K562 (cell line): ENCODE data around the gene KCTD3. TPM values are rescaled to one million over a fixed set of nuclear protein-coding genes. Genes with fewer than 3 reads are reported as not detected.
A peak's percentile ranks its signal among the peaks of the same experiment; 100 is the strongest.

ENCODE experiments used
- ATAC-seq: fragments of 200-7000 bp; cut with Tn5 transposase; 3 replicates; pipeline ENCODE4 v1.9.1; 2020; ENCODE audit warnings: moderate library complexity
- BruUV-seq: library from RNA; stranded (reverse); fragments of 400-500 nt; replicated peaks from 2 replicates; lab custom pipeline; 2021; lab: Mats Ljungman, UMichigan
- CTCF ChIA-PET: fragments of 300-600 bp; formaldehyde crosslinking; extraction: SDS; loops from one replicate; lab custom pipeline; 2021; ENCODE audit warnings: low intra/inter-chr PET ratio; lab: Yijun Ruan, JAX
- POLR2A ChIA-PET: fragments of 300-600, 350-650 bp; sonication (Branson Sonifier 250); formaldehyde crosslinking; extraction: SDS; loops from one replicate; lab custom pipeline; 2021; ENCODE audit warnings: antibody characterized with exemption, inconsistent platforms; lab: Yijun Ruan, JAX
- DNase-seq, 4 experiments: peaks; one replicate each; pipeline versions ENCODE4 v3.0.0 to v3.0.0-alpha.2; 2011 to 2018; ENCODE audit warnings: low spot score in 3 of 4, mixed read lengths in 3 of 4; ENCODE audit errors: extremely low read depth in 1 of 4
- FAIRE-seq: peaks from 2 replicates; lab custom pipeline; 2011; peaks lifted over from hg19 to GRCh38; lab: Jason Lieb, UNC
- H2AFZ ChIP-seq: 2 replicates; pipeline ENCODE4 v1.6.0; 2011; ENCODE audit warnings: low read depth, low read length, control low read depth, inconsistent platforms
- H3K27ac ChIP-seq: fragments of 200-600 bp; 3 replicates; pipeline ENCODE4 v1.8.0; 2011; ENCODE audit warnings: low read depth, mild to moderate bottlenecking, control low read depth, inconsistent platforms, low read length, moderate library complexity, mixed read lengths; ENCODE audit errors: extremely low read depth
- H3K27me3 ChIP-seq, 2 experiments: fragments of 300-600 bp in 1 of 2; 2 replicates in 1 of 2; 3 replicates in 1 of 2; pipeline versions ENCODE4 v1.6.0 to v1.8.0; 2011; ENCODE audit warnings: inconsistent platforms in 2 of 2, low read length in 2 of 2, mild to moderate bottlenecking in 1 of 2, mixed read lengths in 1 of 2, moderate library complexity in 1 of 2; ENCODE audit not compliant: control insufficient read depth in 2 of 2, insufficient read depth in 2 of 2
- H3K36me3 ChIP-seq: fragments of 300-600 bp; 3 replicates; pipeline ENCODE4 v1.8.0; 2011; ENCODE audit warnings: mild to moderate bottlenecking, low read length, inconsistent platforms; ENCODE audit not compliant: control insufficient read depth, insufficient read depth
- H3K4me1 ChIP-seq, 2 experiments: fragments of 200-600 bp in 1 of 2; replicated peaks in 1 of 2; 2 replicates in 1 of 2; 3 replicates in 1 of 2; pipeline versions ENCODE4 v1.5.1 to v1.8.0; 2011; ENCODE audit warnings: inconsistent platforms in 2 of 2, low read length in 2 of 2, mild to moderate bottlenecking in 1 of 2, mixed read lengths in 1 of 2, moderate library complexity in 1 of 2; ENCODE audit not compliant: control insufficient read depth in 2 of 2, insufficient read depth in 2 of 2
- H3K4me2 ChIP-seq: 2 replicates; pipeline ENCODE4 v1.6.1; 2011; ENCODE audit warnings: low read length, control low read depth, inconsistent platforms, mixed read lengths; ENCODE audit not compliant: insufficient read depth
- H3K4me3 ChIP-seq: fragments of 200-600 bp; sonication (generic), shearing (Covaris generic); 2 replicates; pipeline ENCODE4 v1.5.1; 2016; ENCODE audit warnings: control low read depth, inconsistent platforms
- H3K79me2 ChIP-seq: fragments of 200-600 bp; 3 replicates; pipeline ENCODE4 v1.8.0; 2011; ENCODE audit warnings: low read length, inconsistent platforms; ENCODE audit not compliant: control insufficient read depth, insufficient read depth
- H3K9ac ChIP-seq, 2 experiments: 2 replicates each; pipeline versions ENCODE4 v1.6.0 to v1.6.1; 2011; ENCODE audit warnings: low read depth in 2 of 2, low read length in 2 of 2, control low read depth in 1 of 2, inconsistent platforms in 1 of 2, mild to moderate bottlenecking in 1 of 2, mixed read lengths in 1 of 2; ENCODE audit not compliant: insufficient read depth in 1 of 2
- H3K9me1 ChIP-seq: one replicate; pipeline ENCODE4 v1.6.0; 2011; ENCODE audit warnings: inconsistent platforms, mild to moderate bottlenecking, low read length, moderate library complexity; ENCODE audit not compliant: control insufficient read depth, insufficient read depth
- H3K9me3 ChIP-seq: replicated peaks from 2 replicates; pipeline ENCODE4 v1.5.1; 2011; ENCODE audit warnings: low read depth, low read length, inconsistent platforms; ENCODE audit not compliant: control insufficient read depth, insufficient read depth
- H4K20me1 ChIP-seq: replicated peaks from 2 replicates; pipeline ENCODE4 v1.6.1; 2011; ENCODE audit warnings: low read length, inconsistent platforms, mixed read lengths; ENCODE audit not compliant: control insufficient read depth, insufficient read depth
- NR2C1 ChIP-seq, 2 experiments: fragments of 450-650 bp; IDR thresholded peaks; 2 replicates each; pipeline ENCODE4 v1.6.1; 2017; ENCODE audit warnings: mild to moderate bottlenecking in 2 of 2, antibody characterized with exemption in 1 of 2, inconsistent platforms in 1 of 2, missing compliant biosample characterization in 1 of 2, missing genetic modification characterization in 1 of 2
- ZBTB40 ChIP-seq, 2 experiments: fragments of 450-650 bp in 1 of 2; sonication (generic) in 1 of 2; formaldehyde crosslinking in 1 of 2; IDR thresholded peaks; 2 replicates each; pipeline versions ENCODE4 v1.7.1 to v1.9.0; 2016 to 2022; ENCODE audit warnings: inconsistent platforms in 1 of 2, mild to moderate bottlenecking in 1 of 2, missing genetic modification reagents in 1 of 2
- WGBS: fragments of 100-300 bp; shearing (Covaris generic); methylation state at CpG from one replicate; pipeline ENCODE4 v1.1.6; 2016; ENCODE audit warnings: low coverage, mixed read lengths; ENCODE audit not compliant: insufficient coverage; ENCODE audit errors: missing lambda C conversion rate; 5-methylcytosine and 5-hydroxymethylcytosine counted together
- in situ Hi-C: fragments of 300-500 bp; cut with MboI; formaldehyde crosslinking; loops from 4 replicates; pipeline ENCODE4 v1.15.0; 2018; ENCODE audit warnings: inconsistent platforms, mixed read lengths
- intact Hi-C: fragments of 100-400 bp; cut with micrococcal nuclease; formaldehyde crosslinking; loops from 2 replicates; pipeline ENCODE4 v1.14.2; 2022
- polyA plus RNA-seq, 8 experiments: library from polyadenylated mRNA; depleted of rRNA in 4 of 8; stranded (reverse) in 5 of 8; unstranded in 3 of 8; fragments of >200 nt; fragmentation: Nextera tagmentation in 2 of 8; fragmentation: Illumina TruSeq in 1 of 8; extraction: Ambion mirVana in 2 of 8; extraction: Trizol in 1 of 8; gene quantifications; 2 replicates each; pipeline versions ENCODE4 v1.2.1 to v1.2.3, GENCODE V29; 2011 to 2014; ENCODE audit warnings: inconsistent platforms in 1 of 8, missing spikeins in 1 of 8
- total RNA-seq, 7 experiments: library from RNA; depleted of rRNA in 6 of 7; stranded (reverse); fragments of >200 nt in 6 of 7; fragmentation: Illumina TruSeq in 2 of 7; extraction: Trizol in 2 of 7; gene quantifications; 2 replicates each; pipeline versions ENCODE4 v1.2.1 to v1.2.3, GENCODE V29; 2011 to 2021; ENCODE audit warnings: low replicate concordance in 1 of 7

The KCTD3 gene
- total and polyA plus RNA-seq, 9 of the 15 experiments (the other 6 are each of a cell fraction or from before 2014, with no cell fraction given), result 12.8 to 77.1 (median 44.3) TPM

GRCh38 chr1:215583185-215583749 is 16.2 kb downstream of the KCTD3 start:
- CTCF ChIA-PET, result no interaction called here
- Histone ChIP-seq H3K79me2 (no peaks in the 10 kb centered on the region), H3K9me3 (no peaks in the 10 kb centered on the region), H3K9me1 (no peaks in the 10 kb centered on the region), H3K4me1 (no peaks in the 10 kb centered on the region), H3K27ac (no peak overlapping the region), H3K9ac (no peak overlapping the region), H2AFZ (no peak overlapping the region), H3K4me2 (no peak overlapping the region), H3K4me3 (no peak overlapping the region), H4K20me1 (no peaks in the 10 kb centered on the region), H3K27me3 (no peaks in the 10 kb centered on the region), H3K36me3 (peaks cover 74% of the 10 kb centered on the region)
- TF ChIP-seq NR2C1 (IDR thresholded peaks at IDR 0.05), result no peak
- TF ChIP-seq NR2C1 (tag; IDR thresholded peaks at IDR 0.05), result peak; percentile 62
- TF ChIP-seq ZBTB40 (IDR thresholded peaks at IDR 0.05), result no peak
- TF ChIP-seq ZBTB40 (CRISPR knock-in tag; IDR thresholded peaks at IDR 0.05), result no peak
- BruUV-seq, result no TSS peak
- 85% methylated on average over 5 of the region's 5 CpGs for WGBS
- DNase-seq (no peak), ATAC-seq (no peak; the same call in none of the 3 replicates), FAIRE-seq (no peak)
- in situ Hi-C loops, result no loop called here
- intact Hi-C loops, result no loop called here
- POLR2A ChIA-PET, result interaction anchor here (1.1 kb wide), 1 partner anchor 9 kb away, joined by 4 read pairs; no protein-coding TSS in a partner anchor
